ENCODE data around the gene TSPAN18.

Gene TSPAN18

DNA sequence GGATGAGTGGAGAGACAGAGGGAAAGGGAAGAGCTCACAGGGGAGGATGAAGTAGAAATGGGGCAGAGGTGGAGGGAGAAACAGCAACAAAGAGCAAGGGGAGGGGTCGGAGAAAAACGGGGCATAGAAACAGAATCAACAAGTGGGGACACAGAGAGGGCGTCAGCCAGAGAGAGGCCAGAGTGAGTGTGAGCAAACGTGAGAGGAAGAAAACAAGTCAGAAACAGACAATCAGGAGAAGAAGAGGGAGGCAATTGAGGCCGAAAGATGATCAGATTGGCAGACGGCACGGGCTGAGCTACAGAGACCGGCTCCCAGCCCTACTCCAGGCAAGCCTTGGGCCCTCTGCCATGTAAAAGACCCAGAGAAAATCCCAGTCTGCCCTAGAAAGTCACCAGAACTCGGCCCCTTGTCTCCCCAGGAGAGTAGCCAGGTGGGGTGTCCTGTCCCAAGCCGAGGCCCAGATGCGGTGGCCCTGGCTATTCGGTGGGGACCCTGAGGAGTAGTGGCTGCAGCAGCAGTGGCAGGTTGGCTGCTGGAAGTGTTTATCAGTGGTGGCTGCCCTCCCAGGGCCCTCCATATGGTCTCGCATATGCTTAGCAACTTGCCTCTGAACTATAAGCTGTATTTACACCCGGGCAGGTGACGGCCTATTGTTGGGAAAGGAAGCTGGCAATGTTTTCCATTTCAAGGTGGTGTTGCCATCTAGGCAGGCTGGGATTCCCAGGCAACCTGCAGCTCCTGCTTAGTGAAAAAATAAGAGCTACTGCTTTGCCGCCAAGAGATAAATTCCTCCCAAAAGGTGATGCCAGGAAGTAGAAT lies 14.8 kb upstream of the TSPAN18 start:
- DNase-seq, result no peak

DNA sequence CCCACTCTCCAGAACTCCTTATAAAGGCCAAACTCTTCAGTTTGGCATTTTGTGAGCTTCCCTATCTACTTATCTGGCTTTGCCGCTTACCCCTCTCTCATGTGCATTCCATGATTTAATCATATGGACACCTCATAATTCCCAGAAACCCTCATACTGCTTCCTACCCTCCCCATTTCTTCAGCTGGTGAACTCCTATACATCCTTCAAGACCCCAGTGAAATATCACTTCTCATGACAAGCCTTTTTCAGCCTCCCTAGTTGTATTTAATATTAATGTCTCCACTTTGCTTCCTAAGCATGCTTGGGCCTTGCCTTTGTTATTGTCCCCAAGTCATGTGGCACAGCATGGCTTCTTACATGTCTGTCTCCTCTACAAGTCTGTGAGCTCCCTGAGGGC lies 13.7 kb upstream of the TSPAN18 start:
- no peak for DNase-seq

DNA sequence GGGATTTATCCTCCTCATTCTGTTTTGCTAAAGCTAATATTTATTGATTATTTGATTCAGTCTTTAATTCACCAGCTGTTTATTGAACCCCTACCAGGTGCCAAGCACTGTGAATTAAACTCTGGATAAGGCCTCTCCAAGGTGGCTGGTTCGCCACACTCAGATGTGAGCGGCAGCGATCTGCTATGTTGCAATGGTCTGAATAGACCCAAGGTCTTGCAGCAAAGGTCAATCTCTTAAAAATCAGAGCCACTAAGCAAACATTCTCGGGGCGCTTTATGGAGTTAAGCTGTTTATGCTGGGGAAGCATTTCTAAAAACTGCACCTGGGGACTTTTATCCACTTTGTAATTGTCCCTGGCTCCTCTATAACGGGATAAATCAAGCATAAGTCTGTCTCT lies 10.5 kb upstream of the TSPAN18 start:
- DNase-seq, result no peak

DNA sequence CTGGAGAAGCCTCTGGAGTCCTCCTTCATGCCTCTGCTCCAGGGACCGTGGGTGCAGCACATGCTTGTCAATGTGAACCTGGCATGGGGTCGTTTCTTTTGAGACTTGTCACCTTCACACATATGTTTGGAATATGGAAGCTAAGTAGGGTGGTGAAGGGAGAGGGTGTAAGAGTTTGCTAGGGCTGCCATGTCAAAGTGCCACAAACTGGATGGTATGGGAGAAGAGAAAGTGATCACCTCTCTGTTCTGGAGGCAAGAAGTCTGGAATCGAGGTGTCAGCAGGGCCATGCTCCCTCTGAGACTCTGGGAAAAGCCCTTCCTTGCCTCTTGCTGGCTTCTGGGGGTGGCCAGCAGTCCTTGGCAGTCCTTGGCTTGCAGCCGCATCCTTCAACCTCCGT lies 8.7 kb upstream of the TSPAN18 start:
- DNase-seq, result no peak

DNA sequence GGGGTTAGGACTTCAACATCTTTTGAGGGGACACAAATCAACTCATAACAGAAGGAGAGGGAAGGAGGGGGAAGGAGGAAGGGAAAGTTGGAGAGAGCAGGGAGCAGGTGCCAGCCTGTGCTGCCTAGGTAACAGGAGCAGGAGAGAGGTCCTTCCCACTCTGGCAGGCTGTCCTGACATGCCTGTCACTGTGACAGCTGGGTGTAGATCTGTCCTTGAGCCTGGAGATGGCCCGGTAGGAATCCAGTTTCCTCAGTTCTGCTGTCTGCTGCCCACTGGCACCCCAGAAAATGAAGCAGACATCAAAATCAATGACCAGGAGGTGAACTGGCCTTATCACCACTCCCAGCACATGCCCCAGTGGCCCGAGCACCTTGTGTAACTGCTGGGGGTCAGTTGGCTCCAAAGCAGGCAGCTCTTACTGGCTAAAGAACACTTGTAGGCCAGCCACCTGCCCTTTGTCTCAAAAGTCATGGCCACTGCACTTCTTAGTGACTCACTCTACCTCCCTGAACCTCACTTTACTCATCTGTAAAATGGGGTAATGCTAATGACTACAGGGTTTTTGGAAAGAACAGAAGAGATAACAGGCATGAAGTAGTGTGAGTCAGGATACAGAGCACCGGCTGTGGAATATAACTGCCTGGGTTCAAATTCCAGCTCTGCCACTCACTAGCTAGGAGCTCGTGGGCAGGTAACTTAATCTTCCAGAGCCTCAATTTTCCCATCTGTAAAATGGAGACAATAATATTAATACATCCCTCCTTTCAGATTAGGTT lies 8.0 kb upstream of the TSPAN18 start:
- no peak for DNase-seq

DNA sequence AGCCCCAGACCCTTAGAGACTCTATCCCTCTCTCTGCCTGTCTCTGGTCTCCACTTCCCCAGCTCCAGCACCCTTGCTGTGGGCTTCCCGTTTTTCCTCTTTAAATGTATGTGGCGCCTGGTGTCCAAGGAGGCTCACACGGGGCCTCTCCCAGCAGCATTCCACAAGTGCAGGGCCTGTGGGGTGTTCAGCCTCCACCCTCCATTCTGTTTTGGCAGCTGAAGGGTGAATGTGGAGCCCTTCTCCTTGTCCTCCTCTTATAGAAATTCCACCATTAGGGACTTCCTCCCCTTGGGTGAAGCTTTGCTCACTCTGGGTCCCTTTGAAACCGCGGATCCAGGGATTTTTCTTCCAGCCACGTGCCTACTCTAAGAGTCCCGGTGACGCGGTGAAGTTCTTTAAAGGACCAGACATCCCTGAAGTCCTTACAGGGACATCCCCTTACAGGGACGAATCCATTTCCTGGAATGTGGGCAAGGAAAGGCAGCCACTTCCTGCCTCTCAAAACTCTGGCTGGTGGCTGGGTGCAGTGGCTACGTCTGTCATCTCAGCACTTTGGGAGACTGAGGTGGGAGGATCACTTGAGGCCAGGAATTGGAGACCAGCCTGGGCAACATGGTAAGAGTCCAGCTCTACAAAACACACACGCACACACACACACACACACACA lies 1.6 kb upstream of the TSPAN18 start:
- no peak for DNase-seq

DNA sequence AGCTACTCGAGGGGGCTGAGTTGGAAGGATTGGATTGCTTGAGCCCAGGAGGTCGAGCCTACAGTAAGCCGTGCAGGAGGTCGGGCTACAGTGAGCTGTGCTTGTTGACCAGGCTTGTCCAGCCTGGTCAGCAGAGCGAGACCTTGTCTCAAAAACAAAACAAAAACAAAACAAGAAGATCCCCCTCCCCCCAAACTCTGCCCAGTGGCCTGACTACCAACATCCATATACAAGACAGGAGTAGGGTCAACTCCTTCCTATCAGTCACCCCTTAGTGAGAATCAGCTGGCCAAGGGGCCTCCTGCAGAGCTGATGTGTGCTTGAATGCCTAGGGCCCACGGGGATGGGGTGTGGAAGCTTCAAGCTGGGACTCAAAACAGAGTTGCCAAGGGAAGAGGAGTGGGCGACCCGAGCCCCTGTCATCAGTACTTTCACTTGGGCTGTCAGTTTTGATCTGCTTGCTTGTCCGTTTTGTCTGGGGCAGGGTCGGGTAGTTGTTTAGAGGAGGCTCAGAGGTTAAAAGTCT lies 942 bp upstream of the TSPAN18 start:
- DNase-seq, result no peak

DNA sequence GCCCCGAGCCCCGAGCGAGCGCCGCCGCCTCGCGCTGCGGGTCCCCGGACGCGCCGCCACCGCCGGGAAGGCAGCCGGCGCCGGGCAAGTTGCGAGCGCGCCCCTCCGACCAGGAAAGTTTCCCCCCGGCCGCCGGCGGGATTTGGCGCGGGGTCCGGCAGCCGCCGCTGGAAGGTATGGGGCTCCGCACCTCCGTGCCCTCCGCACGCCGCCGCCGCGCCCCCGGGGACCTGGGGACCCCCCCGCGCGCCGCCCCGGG lies 281 bp downstream of the TSPAN18 start:
- DNase-seq, result no peak

DNA sequence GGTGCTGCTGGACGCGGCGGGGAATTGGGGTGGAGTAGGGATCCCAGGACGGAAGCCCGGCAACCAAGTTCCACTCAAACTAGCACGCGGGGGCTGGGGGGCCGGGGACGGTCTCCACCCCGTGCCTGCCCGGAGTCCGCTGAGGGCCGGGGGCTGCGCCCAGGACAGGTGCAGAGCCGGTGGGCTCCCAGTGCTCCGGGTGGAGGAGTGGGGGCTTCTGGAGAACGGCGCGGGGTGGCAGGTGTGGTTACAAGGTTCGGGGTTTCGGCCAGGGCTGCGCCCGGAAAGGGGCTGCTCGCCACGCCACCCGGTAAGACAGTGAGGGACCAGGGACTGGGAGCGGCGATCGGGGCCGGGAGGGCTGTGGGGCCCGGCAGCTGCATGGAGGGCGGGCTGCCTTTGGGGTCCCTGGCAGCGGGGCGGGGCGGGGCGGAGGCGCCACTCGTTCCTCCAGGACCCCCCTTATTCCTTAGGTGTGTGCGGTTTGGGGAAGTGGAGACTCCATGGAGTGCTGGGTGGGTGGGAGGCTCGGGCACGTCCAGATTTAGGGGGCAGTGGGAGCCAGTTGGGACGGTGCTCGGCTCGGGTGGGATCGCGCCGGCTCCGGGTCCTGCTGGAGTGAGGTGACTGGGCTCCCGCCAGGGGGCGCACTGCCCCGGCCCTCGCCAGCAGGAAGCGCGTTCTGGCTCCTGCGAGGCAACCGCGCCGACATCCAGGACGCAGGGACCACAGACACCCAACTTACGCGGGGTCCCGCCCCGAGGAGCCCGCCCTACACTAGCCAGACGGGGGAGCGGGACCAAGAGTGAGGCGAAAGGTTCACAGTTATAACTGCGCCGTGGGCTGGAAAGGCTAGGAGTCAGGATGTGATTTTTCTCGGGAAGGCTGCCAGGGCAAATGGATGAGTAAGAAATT lies 868 bp downstream of the TSPAN18 start:
- peak; percentile 66 to 72 for DNase-seq

DNA sequence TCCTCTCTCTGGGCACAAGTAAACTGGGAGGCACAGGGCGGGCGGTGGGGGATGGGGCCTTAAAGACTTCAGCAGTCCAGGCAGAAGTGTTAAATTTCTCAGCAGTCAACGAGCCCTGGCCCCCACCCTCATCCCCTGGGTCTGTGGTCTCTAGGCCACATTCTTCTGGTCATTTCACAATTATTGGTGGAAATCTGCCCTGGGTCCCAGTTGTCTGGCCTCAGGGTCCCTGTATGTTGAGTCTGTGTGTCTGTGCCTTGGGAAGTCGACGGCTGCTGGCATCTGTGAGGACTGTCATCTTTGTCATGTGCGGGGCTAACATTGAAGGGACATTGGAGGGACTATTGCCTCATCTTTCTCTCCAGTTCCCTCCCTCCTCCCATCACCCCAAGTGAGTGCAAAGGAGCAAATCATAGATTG lies 1.7 kb downstream of the TSPAN18 start:
- no peak for DNase-seq

DNA sequence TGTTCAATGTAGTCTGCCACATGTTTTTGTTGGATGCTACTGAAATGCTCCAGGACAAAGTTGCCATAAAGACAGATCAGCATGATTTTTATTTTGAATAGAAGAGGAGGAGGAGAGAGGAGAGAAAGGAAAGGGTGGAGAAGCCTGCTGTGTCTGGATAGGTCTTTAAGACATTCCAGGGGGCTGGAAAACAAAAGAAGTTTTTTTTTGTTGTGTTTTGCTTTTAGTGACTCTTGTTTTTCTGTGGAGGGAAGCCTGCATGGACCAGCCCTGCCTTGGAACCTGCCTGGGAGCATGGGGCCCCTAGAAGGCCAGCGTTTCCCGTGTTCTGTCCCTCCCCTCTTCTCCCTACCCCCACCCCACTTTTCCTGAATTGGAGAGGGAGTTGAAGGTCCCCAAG lies 2.3 kb downstream of the TSPAN18 start:
- DNase-seq, result no peak

DNA sequence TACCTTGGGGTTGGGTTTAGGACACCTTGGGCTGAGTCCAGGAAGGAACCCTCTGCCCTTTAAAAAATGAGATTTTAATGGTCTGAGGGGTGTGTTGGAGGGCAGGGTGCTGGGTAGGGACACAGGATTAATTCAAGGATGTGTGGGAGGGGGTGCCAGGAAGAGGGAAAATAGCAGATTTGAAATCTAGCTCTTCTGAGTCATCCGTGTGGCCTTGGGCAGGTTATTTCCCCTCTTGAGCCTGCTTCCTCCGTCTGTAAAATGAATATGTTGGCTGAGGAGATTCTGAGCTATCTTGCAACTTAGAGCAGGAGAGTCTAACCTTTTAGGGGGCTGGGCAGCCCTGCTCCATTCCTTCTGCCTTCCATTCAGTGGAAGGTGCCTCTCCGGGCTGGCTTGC lies 3.0 kb downstream of the TSPAN18 start:
- no peak for DNase-seq

DNA sequence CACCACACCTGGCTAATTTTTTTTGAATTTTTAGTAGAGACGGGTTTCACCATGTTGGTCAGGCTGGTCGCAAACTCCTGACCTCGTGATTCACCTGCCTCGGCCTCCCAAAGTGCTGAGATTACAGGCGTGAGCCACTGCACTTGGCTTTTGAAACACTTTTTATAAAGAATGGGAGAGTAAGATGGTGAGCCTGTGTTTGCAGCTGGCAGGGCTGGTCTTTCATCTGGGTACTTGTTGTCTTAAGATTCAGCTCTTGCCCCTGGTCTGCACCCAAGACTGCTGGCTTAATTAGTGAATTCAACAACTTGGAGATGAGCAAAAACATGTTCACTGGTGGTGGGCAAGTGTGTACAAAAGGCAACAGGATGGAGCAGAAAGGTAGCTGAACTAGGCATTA lies 4.0 kb downstream of the TSPAN18 start:
- no peak for DNase-seq

DNA sequence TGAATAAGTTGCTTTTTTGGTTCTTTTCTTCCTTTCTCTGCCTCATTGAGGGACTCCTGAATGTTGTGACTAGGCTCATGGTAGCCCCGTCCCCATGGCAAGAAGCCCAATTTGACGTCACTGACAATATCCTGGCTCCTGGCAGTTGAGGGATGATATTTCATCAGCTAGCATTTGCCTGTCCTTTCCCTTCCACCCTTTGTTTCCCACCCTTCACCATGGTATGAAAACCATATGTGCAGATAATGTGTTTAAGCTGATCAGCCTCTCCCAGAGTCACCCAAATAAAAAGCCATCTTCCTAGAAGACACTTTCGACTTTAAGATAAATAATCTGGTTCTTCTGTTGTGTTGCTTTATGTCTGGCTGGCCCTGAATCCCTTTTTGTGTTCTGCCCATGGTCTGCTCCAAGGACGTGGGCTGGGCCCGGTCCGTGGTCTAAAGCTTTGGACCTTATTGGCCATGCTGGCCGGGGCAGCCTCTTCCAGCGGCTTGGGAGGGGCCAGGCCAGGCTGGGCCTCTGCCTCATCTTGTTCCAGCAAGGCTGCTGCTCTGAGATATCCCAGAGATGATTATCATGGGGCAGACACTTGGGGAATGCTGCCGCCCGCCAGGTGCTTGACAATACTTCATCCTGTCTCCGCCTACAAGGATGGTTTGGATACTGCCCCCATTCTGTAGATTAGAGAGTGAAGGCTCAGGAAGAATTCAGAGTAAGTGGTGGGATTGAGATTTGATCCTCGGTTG lies 5.1 kb downstream of the TSPAN18 start:
- no peak for DNase-seq

DNA sequence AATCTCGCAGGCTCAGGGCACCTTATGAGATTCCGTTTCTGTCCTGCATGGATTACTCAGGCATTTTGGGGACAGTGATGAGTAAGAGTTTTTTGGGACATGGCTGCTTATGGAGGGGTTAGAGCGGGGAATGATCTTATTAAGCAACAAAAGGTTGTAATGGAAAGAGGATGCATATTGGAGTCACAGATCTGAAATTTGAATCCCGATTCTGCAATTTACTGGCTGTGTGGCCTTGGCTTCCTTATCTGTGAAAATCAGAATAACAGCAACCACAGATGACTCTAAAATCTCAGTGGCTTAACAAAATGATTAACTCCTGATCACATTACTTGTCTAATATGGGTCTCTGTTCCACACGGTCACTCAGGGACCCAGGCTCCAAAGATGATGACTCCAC lies 5.8 kb downstream of the TSPAN18 start:
- DNase-seq, result no peak

DNA sequence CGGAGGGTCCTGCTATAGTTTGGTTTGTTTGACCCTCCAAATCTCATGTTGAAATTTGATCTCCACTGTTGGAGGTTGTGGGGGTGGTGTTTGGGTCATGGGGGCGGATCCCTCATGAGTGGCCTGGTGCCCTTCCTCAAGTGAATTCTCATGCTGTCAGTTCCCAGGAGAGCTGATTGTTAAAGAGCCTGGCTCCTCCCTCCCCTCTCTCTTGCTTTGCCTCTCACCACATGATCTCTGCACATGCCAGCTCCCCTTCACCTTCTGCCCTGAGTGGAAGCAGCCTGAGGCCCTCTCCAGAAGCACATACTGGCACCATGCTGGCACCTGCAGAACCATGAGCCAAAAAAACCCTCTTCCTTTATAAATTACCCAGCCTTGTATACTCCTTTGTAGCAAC lies 7.1 kb downstream of the TSPAN18 start:
- no peak for DNase-seq

DNA sequence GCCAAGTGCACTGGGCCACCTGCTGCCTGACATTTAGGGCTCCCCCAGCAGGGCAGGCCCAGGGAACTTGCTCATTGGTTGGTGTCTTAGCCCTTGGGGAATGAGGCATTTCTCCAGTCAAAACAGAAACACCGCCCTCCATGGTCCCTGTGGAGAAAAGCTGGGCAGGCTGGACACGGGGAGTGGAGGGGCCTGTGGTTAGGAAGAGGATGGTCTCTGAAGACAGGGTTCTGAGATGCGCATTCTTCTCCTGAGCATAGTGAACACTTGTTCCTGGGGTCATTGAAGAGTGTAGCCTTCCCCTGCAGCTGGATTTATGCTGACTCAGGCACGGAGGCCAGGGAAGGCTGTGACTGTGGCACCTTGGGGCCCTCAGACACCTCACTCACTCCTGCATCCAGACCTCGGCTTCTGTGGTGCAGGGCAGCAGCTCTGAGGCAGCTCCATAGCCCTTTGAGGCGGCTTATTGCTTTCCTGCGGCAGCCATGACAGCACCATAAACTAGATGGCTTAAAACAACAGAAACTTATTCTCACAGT lies 8.2 kb downstream of the TSPAN18 start:
- no peak for DNase-seq

DNA sequence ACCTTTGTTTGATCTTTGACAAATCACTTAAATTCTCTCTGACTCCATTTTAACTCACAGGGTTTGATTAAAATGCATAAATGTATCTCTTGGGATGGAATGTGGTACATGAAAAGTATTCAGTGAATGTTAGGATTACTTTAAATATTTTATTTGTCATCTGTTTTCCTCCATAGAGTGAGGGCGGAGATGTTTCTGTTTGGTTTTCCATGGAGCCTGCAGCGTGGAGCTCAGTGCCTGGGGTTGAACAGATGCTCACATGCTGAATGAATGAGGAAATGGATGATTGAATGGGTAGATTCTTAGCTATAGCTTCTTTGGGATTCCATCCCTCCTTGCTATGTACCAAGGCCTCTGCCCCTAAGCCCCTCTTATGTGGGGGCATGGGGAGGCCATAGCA lies 10.0 kb downstream of the TSPAN18 start:
- DNase-seq, result no peak

DNA sequence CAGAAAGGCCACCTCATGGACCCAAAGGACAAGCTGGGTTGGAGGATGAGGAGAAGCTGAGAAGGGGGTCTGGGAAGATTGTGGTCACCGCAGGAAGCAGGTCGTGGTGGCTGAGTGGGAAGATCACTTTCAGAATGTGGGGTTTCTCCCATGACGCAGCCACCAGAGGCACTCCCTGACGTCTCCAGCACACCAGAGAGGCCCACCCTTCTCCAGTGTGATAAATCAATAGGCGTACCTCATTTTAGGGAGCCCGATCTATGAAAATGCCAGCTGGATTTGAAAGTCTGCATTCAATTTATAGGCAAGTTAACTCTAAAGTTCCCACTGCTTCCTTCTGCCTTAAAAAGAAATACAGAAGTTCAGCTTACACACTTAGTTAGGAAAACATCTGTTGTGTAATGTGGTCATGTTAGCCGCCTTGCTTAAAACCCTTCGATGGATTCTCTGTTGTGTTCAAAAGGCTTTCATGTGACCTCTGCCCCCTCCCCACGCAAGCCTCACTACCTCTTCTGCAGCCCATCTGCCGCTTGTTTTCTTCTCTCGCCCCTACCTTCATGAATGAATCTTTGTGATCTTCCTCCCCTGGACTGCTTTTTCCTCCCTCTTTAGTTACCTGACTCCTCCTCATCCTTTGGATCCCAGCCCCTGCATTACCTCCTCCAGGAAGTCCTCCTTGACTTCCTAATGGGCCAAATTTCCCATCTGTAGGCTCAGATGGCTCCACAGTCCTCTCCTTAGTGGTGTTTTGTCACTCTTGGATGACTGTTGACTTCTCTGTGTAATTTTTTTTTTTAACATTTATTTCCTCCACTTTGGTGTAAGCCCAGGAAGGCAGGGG lies 10.7 kb downstream of the TSPAN18 start:
- DNase-seq, result no peak

DNA sequence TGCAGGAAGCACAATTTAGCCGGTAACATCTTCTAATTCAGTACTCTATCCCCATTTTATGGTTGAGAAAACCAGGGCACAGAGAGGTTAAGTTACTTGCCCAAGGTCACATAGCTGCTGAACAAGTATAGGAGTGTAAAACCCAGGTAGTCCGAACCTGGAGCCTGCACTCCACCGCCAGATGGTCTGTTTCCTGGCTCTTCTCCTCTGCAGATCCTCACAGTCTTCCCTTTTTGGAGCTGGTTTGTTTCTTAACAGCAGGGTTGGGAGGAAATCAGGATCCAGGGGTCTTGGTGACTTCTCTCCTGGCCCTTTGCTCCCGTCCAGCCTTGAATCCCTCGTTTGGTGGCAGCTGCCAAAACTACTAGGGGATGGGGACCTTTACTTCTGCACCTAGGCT lies 12.0 kb downstream of the TSPAN18 start:
- no peak for DNase-seq

DNA sequence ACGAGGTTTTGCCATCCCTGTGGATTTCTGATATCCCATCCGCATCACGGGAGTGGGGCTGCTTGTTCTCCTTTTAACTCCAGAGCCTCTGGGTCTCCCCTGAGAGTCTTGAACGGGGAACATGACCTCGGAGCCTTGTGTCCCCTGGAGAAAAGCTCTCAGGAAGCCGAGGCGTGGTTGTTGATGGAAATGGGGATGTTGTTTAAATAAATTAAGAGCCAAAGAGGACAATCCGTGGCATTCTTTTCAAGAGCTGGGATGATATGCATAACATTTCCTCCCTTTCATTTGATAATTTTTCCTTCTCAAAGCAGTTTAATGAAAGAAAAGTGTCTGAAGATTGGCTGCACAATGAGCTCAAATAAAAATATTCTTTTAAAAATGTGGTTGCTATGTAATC lies 14.2 kb downstream of the TSPAN18 start:
- DNase-seq, result no peak
